RCC 7860 (cell line): Measurements from ENCODE around the gene MAP4.
"Not testable (repeated sequence)": the region's sequence is repeated elsewhere in the genome, so short reads cannot be mapped to it uniquely, and the experiment has no call there.

ENCODE experiments used
- DNase-seq: peaks from one replicate; pipeline ENCODE4 v3.0.0-alpha.2; 2015; ENCODE audit warnings: low spot score
- FAIRE-seq: peaks from 2 replicates; lab custom pipeline; 2012; peaks lifted over from hg19 to GRCh38; lab: Jason Lieb, UNC

The MAP4 gene

GRCh38 chr3:48018841-48019240 lies 2.6 kb upstream of the MAP4 start:
- no peak for FAIRE-seq
- peak; percentile 44 for DNase-seq

GRCh38 chr3:48015431-48016180 lies 610 bp downstream of the MAP4 start:
- peak; percentile 22 for FAIRE-seq
- peak; percentile 29 for DNase-seq

GRCh38 chr3:48014358-48014757 lies 1.9 kb downstream of the MAP4 start:
- DNase-seq (no peak), FAIRE-seq (no peak)

GRCh38 chr3:48013288-48013980 lies 2.8 kb downstream of the MAP4 start:
- DNase-seq, result peak; percentile 52
- FAIRE-seq, result peak; percentile 84

GRCh38 chr3:48012659-48013058 lies 3.6 kb downstream of the MAP4 start:
- FAIRE-seq (no peak), DNase-seq (no peak)

GRCh38 chr3:48008066-48008465 lies 8.2 kb downstream of the MAP4 start:
- FAIRE-seq, DNase-seq: not testable (repeated sequence)

- FAIRE-seq, DNase-seq: not testable (repeated sequence)
These were observed 8.9 kb downstream of the MAP4 start for GRCh38 chr3:48007361-48007760.

GRCh38 chr3:48006794-48007193 lies 9.4 kb downstream of the MAP4 start:
- FAIRE-seq, result not testable (repeated sequence)

GRCh38 chr3:48004694-48005093 lies 11.5 kb downstream of the MAP4 start:
- FAIRE-seq (no peak), DNase-seq (no peak)

More at GRCh38 chr3:48006794-48007193, 9.4 kb downstream of the MAP4 start:
- not testable (repeated sequence) for DNase-seq

GRCh38 chr3:48002787-48003186 lies 13.4 kb downstream of the MAP4 start:
- no peak for DNase-seq
- no peak for FAIRE-seq

- DNase-seq (no peak), FAIRE-seq (no peak)
These were observed 14.2 kb downstream of the MAP4 start for GRCh38 chr3:48001991-48002390.

GRCh38 chr3:48000212-48000611 lies 16.0 kb downstream of the MAP4 start:
- no peak for DNase-seq
- FAIRE-seq, result no peak

- FAIRE-seq, result no peak
- no peak for DNase-seq
These were observed 19.8 kb downstream of the MAP4 start for GRCh38 chr3:47996440-47996839.

GRCh38 chr3:47994180-47994579 lies 22.0 kb downstream of the MAP4 start:
- DNase-seq (no peak), FAIRE-seq (no peak)

- FAIRE-seq (no peak), DNase-seq (no peak)
These were observed 24.9 kb downstream of the MAP4 start for GRCh38 chr3:47991341-47991740.

GRCh38 chr3:47989981-47990440 lies 26.2 kb downstream of the MAP4 start:
- DNase-seq (peak; percentile 80), FAIRE-seq (peak; percentile 85)

- FAIRE-seq (no peak), DNase-seq (no peak)
These were observed 30.8 kb downstream of the MAP4 start for GRCh38 chr3:47985381-47985780.

GRCh38 chr3:47984075-47984728 lies 32.0 kb downstream of the MAP4 start:
- DNase-seq, result peak; percentile 56
- peak; percentile 78 for FAIRE-seq

GRCh38 chr3:47980795-47981194 lies 35.4 kb downstream of the MAP4 start:
- FAIRE-seq, result no peak
- no peak for DNase-seq

- FAIRE-seq (no peak), DNase-seq (no peak)
These were observed 37.1 kb downstream of the MAP4 start for GRCh38 chr3:47979070-47979469.

GRCh38 chr3:47978386-47978785 lies 37.8 kb downstream of the MAP4 start:
- peak; percentile 64 for DNase-seq
- FAIRE-seq, result peak; percentile 86
